Natural killer cell (primary cell): Measurements from ENCODE around the gene USH2A. TPM values are rescaled to one million over a fixed set of nuclear protein-coding genes. Genes with fewer than 3 reads are reported as not detected.

Experiments
- ATAC-seq, 3 donors: fragments of 150-1000 bp in 2 of 3; fragments of 200-7000 bp in 1 of 3; cut with Tn5 transposase; 1 replicate in 1 of 3; 2 replicates in 2 of 3; pipeline ENCODE4 v1.10.0; 2021; ENCODE audit warnings: mild to moderate bottlenecking in 2 of 3, moderate library complexity in 2 of 3
- DNase-seq, 2 donors: peaks; one replicate each; pipeline versions ENCODE4 v3.0.0 to v3.0.0-alpha.2; 2013 to 2021; ENCODE audit warnings: mixed read lengths in 1 of 2
- H3K27ac ChIP-seq: one replicate; pipeline ENCODE4 v1.5.1; 2013; ENCODE audit warnings: mild to moderate bottlenecking, low read length
- H3K27me3 ChIP-seq: one replicate; pipeline ENCODE4 v1.6.1; 2013; ENCODE audit warnings: low read length; ENCODE audit not compliant: control insufficient read depth, insufficient read depth
- H3K36me3 ChIP-seq: one replicate; pipeline ENCODE4 v1.6.1; 2013; ENCODE audit warnings: low read length; ENCODE audit not compliant: control insufficient read depth, insufficient read depth
- H3K4me1 ChIP-seq: one replicate; pipeline ENCODE4 v1.6.1; 2013; ENCODE audit warnings: low read length; ENCODE audit not compliant: control insufficient read depth, insufficient read depth
- H3K4me3 ChIP-seq: one replicate; pipeline ENCODE4 v1.5.1; 2013; ENCODE audit warnings: low read length
- H3K9me3 ChIP-seq: one replicate; pipeline ENCODE4 v1.6.1; 2013; ENCODE audit warnings: low read length; ENCODE audit not compliant: control insufficient read depth, insufficient read depth
- H3K27ac Mint-ChIP-seq, 2 donors: one replicate each; pipeline ENCODE4 v1.8.0; 2022; ENCODE audit warnings: mild to moderate bottlenecking in 2 of 2, mixed read lengths in 2 of 2, moderate library complexity in 1 of 2
- H3K27me3 Mint-ChIP-seq, 2 donors: one replicate each; pipeline ENCODE4 v1.8.0; 2022; ENCODE audit warnings: low read depth in 2 of 2, mixed read lengths in 2 of 2
- H3K36me3 Mint-ChIP-seq: one replicate; pipeline ENCODE4 v1.8.0; 2022; ENCODE audit warnings: mixed read lengths
- H3K4me1 Mint-ChIP-seq, 2 donors: one replicate each; pipeline ENCODE4 v1.8.0; 2022; ENCODE audit warnings: mixed read lengths in 2 of 2
- H3K4me3 Mint-ChIP-seq: one replicate; pipeline ENCODE4 v1.8.0; 2022; ENCODE audit warnings: mild to moderate bottlenecking, moderate library complexity, mixed read lengths
- H3K9me3 Mint-ChIP-seq, 2 donors: one replicate each; pipeline ENCODE4 v1.8.0; 2022; ENCODE audit warnings: mixed read lengths in 2 of 2
- CTCF ChIP-seq: fragments of 200-600 bp; IDR thresholded peaks from one replicate; pipeline ENCODE4 v1.8.0; 2022; ENCODE audit warnings: antibody characterized with exemption
- WGBS: methylation state at CpG from one replicate; pipeline ENCODE4 v1.1.7; 2013; ENCODE audit warnings: missing lambda C conversion rate; ENCODE audit not compliant: insufficient coverage; 5-methylcytosine and 5-hydroxymethylcytosine counted together
- intact Hi-C: fragments of 100-400 bp; cut with micrococcal nuclease; formaldehyde crosslinking; loops from one replicate; pipeline ENCODE4 v1.14.2; 2022
- total RNA-seq, 4 donors: library from RNA; stranded (reverse); fragments of 120-200 nt in 1 of 4; gene quantifications; one replicate each; pipeline versions ENCODE4 v1.2.3 to v1.2.4, GENCODE V29; 2013 to 2022

The USH2A gene
- total RNA-seq, 3 donors from 2014 or later (not counting 1 experiment from before 2014, with no cell fraction given) = not detected

DNA sequence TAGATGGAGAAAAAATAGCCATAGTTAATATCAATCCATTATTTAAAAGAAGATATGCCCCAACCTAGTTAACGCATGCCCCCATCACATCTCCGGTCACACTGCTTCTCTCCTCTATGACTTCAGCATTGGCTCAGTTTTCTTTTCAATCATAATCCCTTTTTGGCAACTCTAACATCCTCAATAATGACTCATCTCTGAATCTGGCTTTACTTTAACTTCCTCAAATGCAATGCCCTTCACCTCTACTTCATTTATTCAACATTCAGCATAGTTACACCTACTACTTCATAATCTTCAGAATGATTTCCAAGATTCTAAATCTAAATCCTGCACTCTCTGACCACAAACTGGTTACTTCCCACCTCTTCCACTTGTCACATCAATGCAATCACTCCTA, 417.3 kb downstream of the USH2A start:
- Histone ChIP-seq H3K4me3 (no peak overlapping the region), H3K27me3 (no peaks in the 10 kb centered on the region), H3K27ac (no peak overlapping the region), H3K9me3 (no peaks in the 10 kb centered on the region), H3K4me1 (no peaks in the 10 kb centered on the region), H3K36me3 (no peaks in the 10 kb centered on the region)
- H3K36me3 Mint-ChIP-seq = no peaks in the 10 kb centered on the region
- no peak for DNase-seq
- no peaks in the 10 kb centered on the region for H3K4me1 Mint-ChIP-seq
- intact Hi-C loops = no loop called here
- no peak for ATAC-seq
- H3K9me3 Mint-ChIP-seq = peaks cover 8 to 10% of the 10 kb centered on the region in 2 donors
- whole genome bisulfite sequencing = 88% methylated on average over 2 of the region's 2 CpGs
- no peak overlapping the region for H3K27ac Mint-ChIP-seq
- H3K27me3 Mint-ChIP-seq = no peaks in the 10 kb centered on the region
- H3K4me3 Mint-ChIP-seq = no peak overlapping the region
- TF ChIP-seq CTCF = no peak

DNA sequence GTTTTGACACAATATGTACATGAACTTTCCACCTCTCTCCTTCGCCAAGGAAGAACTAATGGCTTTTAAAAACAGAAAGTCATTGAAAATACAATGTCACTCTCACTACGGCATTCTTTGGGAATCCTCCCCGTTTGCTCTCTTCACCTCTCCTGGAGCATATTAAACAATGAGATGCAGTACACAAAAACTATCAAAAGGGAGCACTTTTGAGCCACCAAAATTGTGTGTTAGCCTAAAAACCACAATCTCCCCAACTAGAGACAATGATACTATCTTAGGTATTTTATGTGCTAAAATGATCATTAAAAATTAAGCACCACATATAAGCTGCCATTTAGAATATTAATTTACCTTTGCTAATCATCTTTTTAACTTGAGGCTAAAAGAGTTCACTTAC, 430.6 kb downstream of the USH2A start:
- Histone ChIP-seq H3K27me3 (no peaks in the 10 kb centered on the region), H3K36me3 (no peaks in the 10 kb centered on the region), H3K9me3 (no peaks in the 10 kb centered on the region), H3K4me1 (no peaks in the 10 kb centered on the region), H3K4me3 (no peak overlapping the region), H3K27ac (no peak overlapping the region)
- Mint-ChIP-seq H3K9me3 (peaks cover 6% of the 10 kb centered on the region in 2 donors), H3K27me3 (no peaks in the 10 kb centered on the region), H3K4me3 (no peak overlapping the region), H3K4me1 (no peaks in the 10 kb centered on the region), H3K36me3 (no peaks in the 10 kb centered on the region), H3K27ac (no peak overlapping the region)
- DNase-seq (no peak), ATAC-seq (no peak)
- intact Hi-C loops = no loop called here
- 39% methylated on average over 2 of the region's 3 CpGs for WGBS
- TF ChIP-seq CTCF = no peak

- no peak overlapping the region for H3K4me3 Mint-ChIP-seq
These were observed 436.0 kb downstream of the USH2A start for GRCh38 chr1:215987092-215987875.

More at GRCh38 chr1:215987092-215987875, 436.0 kb downstream of the USH2A start:
- Histone ChIP-seq H3K36me3 (no peaks in the 10 kb centered on the region), H3K4me3 (no peak overlapping the region), H3K9me3 (no peaks in the 10 kb centered on the region), H3K27ac (no peak overlapping the region), H3K4me1 (no peaks in the 10 kb centered on the region), H3K27me3 (no peaks in the 10 kb centered on the region)
- DNase-seq (no peak), ATAC-seq (no peak)
- H3K4me1 Mint-ChIP-seq = no peaks in the 10 kb centered on the region
- peaks cover 7 to 13% of the 10 kb centered on the region in 2 donors for H3K9me3 Mint-ChIP-seq
- H3K27ac Mint-ChIP-seq = no peak overlapping the region
- 89% methylated on average over 6 of the region's 7 CpGs for WGBS
- intact Hi-C loops = no loop called here
- TF ChIP-seq CTCF = no peak
- H3K36me3 Mint-ChIP-seq = no peaks in the 10 kb centered on the region
- no peaks in the 10 kb centered on the region for H3K27me3 Mint-ChIP-seq
